ENCODE results near the gene NQO2. TPM values are rescaled to one million over a fixed set of nuclear protein-coding genes. Genes with fewer than 3 reads are reported as not detected.
A peak's percentile ranks its signal among the peaks of the same experiment; 100 is the strongest.

The NQO2 gene
- total and polyA plus RNA-seq, 2 of the 13 experiments (the other 11 are each of a cell fraction or from before 2014, with no cell fraction given): 32.2 to 56.5 TPM

DNA sequence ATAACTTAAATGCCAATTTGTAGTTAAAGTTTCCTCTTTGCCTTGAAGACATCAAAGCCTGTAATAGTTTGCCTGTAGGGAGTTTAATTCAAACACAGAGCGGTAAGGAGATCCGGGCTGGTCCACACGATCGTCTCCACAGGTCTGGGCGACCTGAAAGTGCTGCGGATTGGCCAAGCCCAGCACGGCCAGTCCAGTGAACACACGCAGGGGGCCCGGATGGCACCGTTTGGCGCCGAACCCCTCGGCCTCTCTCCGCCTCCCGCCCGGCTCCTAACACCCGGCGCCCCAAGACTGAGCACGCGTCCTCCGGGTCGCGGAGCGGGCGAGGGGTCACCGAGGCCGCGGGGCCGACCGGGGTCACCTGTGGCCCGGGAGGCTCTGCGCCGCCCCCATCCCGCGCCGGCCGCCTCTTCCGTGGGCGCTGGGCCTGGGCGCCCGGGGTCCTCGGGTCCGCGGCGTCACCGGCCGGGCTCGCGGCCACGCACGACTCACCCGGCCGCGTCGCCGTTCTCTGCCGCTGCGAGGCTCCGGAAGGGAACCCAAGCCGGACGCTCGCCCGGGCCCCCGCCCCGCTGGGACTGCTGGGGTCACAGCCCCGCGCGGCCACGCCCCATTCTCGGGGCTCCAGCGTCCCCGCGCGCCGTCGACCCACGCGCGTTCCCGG is 28.8 kb upstream of the NQO2 start (continued):
- TF ChIP-seq, protein P1, sequence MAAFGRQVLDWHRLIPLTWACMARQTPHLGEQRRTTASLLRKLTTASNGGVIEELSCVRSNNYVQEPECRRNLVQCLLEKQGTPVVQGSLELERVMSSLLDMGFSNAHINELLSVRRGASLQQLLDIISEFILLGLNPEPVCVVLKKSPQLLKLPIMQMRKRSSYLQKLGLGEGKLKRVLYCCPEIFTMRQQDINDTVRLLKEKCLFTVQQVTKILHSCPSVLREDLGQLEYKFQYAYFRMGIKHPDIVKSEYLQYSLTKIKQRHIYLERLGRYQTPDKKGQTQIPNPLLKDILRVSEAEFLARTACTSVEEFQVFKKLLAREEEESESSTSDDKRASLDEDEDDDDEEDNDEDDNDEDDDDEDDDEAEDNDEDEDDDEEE (CRISPR knock-in tag; IDR thresholded peaks at IDR 0.05): no peak
- TF ChIP-seq ARHGAP35 (CRISPR knock-in tag; IDR thresholded peaks at IDR 0.05; ENCODE audit: borderline replicate concordance) (no peak), HOXA9 (CRISPR knock-in tag; IDR thresholded peaks at IDR 0.05; ENCODE audit: borderline replicate concordance) (no peak), ZNF891 (CRISPR knock-in tag; IDR thresholded peaks at IDR 0.05) (no peak; the same call in 1 of the 2 replicates), ARNT (IDR thresholded peaks at IDR 0.05) (no peak), CBX1 (IDR thresholded peaks at IDR 0.05; ENCODE audit: low read depth) (no peak), NCOA1 (CRISPR knock-in tag; IDR thresholded peaks at IDR 0.05) (no peak), ATF7-NPFF (CRISPR knock-in tag; IDR thresholded peaks at IDR 0.05; ENCODE audit: low read depth) (peak; percentile 42; the same call in 1 of the 2 replicates), ZBTB20 (CRISPR knock-in tag; IDR thresholded peaks at IDR 0.05; ENCODE audit: borderline replicate concordance, low read depth) (no peak), ZNF383 (CRISPR knock-in tag; IDR thresholded peaks at IDR 0.05; ENCODE audit: borderline replicate concordance) (no peak), ZNF619 (CRISPR knock-in tag; IDR thresholded peaks at IDR 0.05) (no peak), ZNF878 (CRISPR knock-in tag; IDR thresholded peaks at IDR 0.05) (no peak), POLR2AphosphoS5 (IDR thresholded peaks at IDR 0.05; ENCODE audit: low read depth, low read length) (no peak), MED1 (CRISPR knock-in tag; IDR thresholded peaks at IDR 0.05) (peak; percentile 43; the same call in 1 of the 2 replicates), MIER2 (CRISPR knock-in tag; IDR thresholded peaks at IDR 0.05) (no peak)
- TF ChIP-seq, protein P2, sequence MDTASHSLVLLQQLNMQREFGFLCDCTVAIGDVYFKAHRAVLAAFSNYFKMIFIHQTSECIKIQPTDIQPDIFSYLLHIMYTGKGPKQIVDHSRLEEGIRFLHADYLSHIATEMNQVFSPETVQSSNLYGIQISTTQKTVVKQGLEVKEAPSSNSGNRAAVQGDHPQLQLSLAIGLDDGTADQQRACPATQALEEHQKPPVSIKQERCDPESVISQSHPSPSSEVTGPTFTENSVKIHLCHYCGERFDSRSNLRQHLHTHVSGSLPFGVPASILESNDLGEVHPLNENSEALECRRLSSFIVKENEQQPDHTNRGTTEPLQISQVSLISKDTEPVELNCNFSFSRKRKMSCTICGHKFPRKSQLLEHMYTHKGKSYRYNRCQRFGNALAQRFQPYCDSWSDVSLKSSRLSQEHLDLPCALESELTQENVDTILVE (CRISPR knock-in tag; IDR thresholded peaks at IDR 0.05): no peak; the same call in 1 of the 2 replicates
- TF ChIP-seq, protein P3, sequence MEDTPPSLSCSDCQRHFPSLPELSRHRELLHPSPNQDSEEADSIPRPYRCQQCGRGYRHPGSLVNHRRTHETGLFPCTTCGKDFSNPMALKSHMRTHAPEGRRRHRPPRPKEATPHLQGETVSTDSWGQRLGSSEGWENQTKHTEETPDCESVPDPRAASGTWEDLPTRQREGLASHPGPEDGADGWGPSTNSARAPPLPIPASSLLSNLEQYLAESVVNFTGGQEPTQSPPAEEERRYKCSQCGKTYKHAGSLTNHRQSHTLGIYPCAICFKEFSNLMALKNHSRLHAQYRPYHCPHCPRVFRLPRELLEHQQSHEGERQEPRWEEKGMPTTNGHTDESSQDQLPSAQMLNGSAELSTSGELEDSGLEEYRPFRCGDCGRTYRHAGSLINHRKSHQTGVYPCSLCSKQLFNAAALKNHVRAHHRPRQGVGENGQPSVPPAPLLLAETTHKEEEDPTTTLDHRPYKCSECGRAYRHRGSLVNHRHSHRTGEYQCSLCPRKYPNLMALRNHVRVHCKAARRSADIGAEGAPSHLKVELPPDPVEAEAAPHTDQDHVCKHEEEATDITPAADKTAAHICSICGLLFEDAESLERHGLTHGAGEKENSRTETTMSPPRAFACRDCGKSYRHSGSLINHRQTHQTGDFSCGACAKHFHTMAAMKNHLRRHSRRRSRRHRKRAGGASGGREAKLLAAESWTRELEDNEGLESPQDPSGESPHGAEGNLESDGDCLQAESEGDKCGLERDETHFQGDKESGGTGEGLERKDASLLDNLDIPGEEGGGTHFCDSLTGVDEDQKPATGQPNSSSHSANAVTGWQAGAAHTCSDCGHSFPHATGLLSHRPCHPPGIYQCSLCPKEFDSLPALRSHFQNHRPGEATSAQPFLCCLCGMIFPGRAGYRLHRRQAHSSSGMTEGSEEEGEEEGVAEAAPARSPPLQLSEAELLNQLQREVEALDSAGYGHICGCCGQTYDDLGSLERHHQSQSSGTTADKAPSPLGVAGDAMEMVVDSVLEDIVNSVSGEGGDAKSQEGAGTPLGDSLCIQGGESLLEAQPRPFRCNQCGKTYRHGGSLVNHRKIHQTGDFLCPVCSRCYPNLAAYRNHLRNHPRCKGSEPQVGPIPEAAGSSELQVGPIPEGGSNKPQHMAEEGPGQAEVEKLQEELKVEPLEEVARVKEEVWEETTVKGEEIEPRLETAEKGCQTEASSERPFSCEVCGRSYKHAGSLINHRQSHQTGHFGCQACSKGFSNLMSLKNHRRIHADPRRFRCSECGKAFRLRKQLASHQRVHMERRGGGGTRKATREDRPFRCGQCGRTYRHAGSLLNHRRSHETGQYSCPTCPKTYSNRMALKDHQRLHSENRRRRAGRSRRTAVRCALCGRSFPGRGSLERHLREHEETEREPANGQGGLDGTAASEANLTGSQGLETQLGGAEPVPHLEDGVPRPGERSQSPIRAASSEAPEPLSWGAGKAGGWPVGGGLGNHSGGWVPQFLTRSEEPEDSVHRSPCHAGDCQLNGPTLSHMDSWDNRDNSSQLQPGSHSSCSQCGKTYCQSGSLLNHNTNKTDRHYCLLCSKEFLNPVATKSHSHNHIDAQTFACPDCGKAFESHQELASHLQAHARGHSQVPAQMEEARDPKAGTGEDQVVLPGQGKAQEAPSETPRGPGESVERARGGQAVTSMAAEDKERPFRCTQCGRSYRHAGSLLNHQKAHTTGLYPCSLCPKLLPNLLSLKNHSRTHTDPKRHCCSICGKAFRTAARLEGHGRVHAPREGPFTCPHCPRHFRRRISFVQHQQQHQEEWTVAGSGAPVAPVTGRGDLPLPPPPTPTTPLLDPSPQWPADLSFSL (CRISPR knock-in tag; IDR thresholded peaks at IDR 0.05): peak; percentile 21; the same call in 1 of the 2 replicates
- TF ChIP-seq, protein P4, sequence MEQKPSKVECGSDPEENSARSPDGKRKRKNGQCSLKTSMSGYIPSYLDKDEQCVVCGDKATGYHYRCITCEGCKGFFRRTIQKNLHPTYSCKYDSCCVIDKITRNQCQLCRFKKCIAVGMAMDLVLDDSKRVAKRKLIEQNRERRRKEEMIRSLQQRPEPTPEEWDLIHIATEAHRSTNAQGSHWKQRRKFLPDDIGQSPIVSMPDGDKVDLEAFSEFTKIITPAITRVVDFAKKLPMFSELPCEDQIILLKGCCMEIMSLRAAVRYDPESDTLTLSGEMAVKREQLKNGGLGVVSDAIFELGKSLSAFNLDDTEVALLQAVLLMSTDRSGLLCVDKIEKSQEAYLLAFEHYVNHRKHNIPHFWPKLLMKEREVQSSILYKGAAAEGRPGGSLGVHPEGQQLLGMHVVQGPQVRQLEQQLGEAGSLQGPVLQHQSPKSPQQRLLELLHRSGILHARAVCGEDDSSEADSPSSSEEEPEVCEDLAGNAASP (CRISPR knock-in tag; IDR thresholded peaks at IDR 0.05; ENCODE audit: borderline replicate concordance): peak; percentile 78
- TF ChIP-seq, protein P5, sequence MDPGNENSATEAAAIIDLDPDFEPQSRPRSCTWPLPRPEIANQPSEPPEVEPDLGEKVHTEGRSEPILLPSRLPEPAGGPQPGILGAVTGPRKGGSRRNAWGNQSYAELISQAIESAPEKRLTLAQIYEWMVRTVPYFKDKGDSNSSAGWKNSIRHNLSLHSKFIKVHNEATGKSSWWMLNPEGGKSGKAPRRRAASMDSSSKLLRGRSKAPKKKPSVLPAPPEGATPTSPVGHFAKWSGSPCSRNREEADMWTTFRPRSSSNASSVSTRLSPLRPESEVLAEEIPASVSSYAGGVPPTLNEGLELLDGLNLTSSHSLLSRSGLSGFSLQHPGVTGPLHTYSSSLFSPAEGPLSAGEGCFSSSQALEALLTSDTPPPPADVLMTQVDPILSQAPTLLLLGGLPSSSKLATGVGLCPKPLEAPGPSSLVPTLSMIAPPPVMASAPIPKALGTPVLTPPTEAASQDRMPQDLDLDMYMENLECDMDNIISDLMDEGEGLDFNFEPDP (CRISPR knock-in tag; conservative IDR thresholded peaks at IDR 0.05): no peak
